Panc1 (cell line): Measurements from ENCODE around the gene SNED1.
"Not testable (repeated sequence)": the region's sequence is repeated elsewhere in the genome, so short reads cannot be mapped to it uniquely, and the experiment has no call there.

ENCODE experiments used
- TF ChIP-seq, protein P1 (sequence below): fragments of 450-650 bp; IDR thresholded peaks from 2 replicates; pipeline ENCODE4 v1.5.1; 2017; ENCODE audit warnings: mild to moderate bottlenecking
- TF ChIP-seq, protein P2 (sequence below), 2 experiments: IDR thresholded peaks; 2 replicates each; pipeline ENCODE4 v1.6.1; 2011 to 2012; ENCODE audit warnings: low read depth in 2 of 2, control low read depth in 1 of 2, low read length in 1 of 2, mild to moderate bottlenecking in 1 of 2, moderate library complexity in 1 of 2; ENCODE audit not compliant: insufficient read depth in 1 of 2

DNA sequence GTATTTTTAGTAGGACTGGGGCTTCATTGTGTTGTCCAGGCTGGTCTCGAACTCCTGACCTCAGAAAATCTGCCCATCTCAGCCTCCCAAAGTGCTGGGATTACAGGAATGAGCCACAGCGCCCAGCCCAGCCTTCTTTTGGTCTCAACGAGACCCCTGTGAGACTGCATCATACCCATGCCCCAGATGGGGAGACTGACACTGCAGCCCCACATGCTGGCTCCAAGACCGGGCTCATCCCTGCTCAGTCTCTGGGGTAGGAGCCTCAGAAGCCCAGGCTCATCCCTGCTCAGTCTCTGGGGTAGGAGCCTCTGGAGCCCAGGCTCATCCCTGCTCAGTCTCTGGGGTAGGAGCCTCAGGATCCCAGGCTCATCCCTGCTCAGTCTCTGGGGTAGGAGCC, 22.5 kb upstream of the SNED1 start:
- TF ChIP-seq, protein P1, sequence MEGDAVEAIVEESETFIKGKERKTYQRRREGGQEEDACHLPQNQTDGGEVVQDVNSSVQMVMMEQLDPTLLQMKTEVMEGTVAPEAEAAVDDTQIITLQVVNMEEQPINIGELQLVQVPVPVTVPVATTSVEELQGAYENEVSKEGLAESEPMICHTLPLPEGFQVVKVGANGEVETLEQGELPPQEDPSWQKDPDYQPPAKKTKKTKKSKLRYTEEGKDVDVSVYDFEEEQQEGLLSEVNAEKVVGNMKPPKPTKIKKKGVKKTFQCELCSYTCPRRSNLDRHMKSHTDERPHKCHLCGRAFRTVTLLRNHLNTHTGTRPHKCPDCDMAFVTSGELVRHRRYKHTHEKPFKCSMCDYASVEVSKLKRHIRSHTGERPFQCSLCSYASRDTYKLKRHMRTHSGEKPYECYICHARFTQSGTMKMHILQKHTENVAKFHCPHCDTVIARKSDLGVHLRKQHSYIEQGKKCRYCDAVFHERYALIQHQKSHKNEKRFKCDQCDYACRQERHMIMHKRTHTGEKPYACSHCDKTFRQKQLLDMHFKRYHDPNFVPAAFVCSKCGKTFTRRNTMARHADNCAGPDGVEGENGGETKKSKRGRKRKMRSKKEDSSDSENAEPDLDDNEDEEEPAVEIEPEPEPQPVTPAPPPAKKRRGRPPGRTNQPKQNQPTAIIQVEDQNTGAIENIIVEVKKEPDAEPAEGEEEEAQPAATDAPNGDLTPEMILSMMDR: not testable (repeated sequence)
- TF ChIP-seq, protein P2, sequence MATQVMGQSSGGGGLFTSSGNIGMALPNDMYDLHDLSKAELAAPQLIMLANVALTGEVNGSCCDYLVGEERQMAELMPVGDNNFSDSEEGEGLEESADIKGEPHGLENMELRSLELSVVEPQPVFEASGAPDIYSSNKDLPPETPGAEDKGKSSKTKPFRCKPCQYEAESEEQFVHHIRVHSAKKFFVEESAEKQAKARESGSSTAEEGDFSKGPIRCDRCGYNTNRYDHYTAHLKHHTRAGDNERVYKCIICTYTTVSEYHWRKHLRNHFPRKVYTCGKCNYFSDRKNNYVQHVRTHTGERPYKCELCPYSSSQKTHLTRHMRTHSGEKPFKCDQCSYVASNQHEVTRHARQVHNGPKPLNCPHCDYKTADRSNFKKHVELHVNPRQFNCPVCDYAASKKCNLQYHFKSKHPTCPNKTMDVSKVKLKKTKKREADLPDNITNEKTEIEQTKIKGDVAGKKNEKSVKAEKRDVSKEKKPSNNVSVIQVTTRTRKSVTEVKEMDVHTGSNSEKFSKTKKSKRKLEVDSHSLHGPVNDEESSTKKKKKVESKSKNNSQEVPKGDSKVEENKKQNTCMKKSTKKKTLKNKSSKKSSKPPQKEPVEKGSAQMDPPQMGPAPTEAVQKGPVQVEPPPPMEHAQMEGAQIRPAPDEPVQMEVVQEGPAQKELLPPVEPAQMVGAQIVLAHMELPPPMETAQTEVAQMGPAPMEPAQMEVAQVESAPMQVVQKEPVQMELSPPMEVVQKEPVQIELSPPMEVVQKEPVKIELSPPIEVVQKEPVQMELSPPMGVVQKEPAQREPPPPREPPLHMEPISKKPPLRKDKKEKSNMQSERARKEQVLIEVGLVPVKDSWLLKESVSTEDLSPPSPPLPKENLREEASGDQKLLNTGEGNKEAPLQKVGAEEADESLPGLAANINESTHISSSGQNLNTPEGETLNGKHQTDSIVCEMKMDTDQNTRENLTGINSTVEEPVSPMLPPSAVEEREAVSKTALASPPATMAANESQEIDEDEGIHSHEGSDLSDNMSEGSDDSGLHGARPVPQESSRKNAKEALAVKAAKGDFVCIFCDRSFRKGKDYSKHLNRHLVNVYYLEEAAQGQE (IDR thresholded peaks at IDR 0.05; ENCODE audit: insufficient read depth in 1 of 2, low read depth in 2 of 2, low read length in 1 of 2): not testable (repeated sequence)
